K562 (cell line): ENCODE data around the gene CDHR2. TPM values are rescaled to one million over a fixed set of nuclear protein-coding genes. Genes with fewer than 3 reads are reported as not detected.

Experiments used
- CAMTA2 ChIP-seq: fragments of 250-450 bp; sonication (Bioruptor Pico); conservative IDR thresholded peaks from 2 replicates; pipeline ENCODE4 v1.5.1; 2022
- CCNT2 ChIP-seq: IDR thresholded peaks from 2 replicates; pipeline ENCODE4 v1.6.1; 2011; ENCODE audit warnings: borderline replicate concordance, low read depth, mild to moderate bottlenecking, moderate library complexity, mixed read lengths, low read length; ENCODE audit not compliant: insufficient read length; ENCODE audit errors: extremely low read depth
- GATAD2A ChIP-seq: fragments of 450-650 bp; IDR thresholded peaks from 2 replicates; pipeline ENCODE4 v1.6.1; 2017
- HDAC6 ChIP-seq: IDR thresholded peaks from 2 replicates; pipeline ENCODE4 v1.6.1; 2012; ENCODE audit warnings: low read depth, mild to moderate bottlenecking, control low read depth, inconsistent platforms, low read length, moderate library complexity
- JUND ChIP-seq, 2 experiments: IDR thresholded peaks; 2 replicates in 1 of 2; 3 replicates in 1 of 2; pipeline ENCODE4 v1.6.1; 2011; ENCODE audit warnings: borderline replicate concordance in 2 of 2, low read depth in 2 of 2, low read length in 2 of 2, improper control_type of control experiment in 1 of 2, missing biosample characterization in 1 of 2, missing genetic modification characterization in 1 of 2, missing genetic modification reagents in 1 of 2
- NBN ChIP-seq: fragments of 450-650 bp; IDR thresholded peaks from 2 replicates; pipeline ENCODE4 v1.6.1; 2016; ENCODE audit warnings: low read depth, mild to moderate bottlenecking
- NR2F6 ChIP-seq: fragments of 450-650 bp; formaldehyde crosslinking; IDR thresholded peaks from 2 replicates; pipeline ENCODE4 v1.4.0; 2020; ENCODE audit warnings: mild to moderate bottlenecking
- PHF8 ChIP-seq: fragments of 200-600 bp; sonication (generic); IDR thresholded peaks from 2 replicates; pipeline ENCODE4 v1.6.1; 2012; ENCODE audit warnings: mixed run types, mild to moderate bottlenecking, inconsistent platforms, low read length, moderate library complexity, borderline replicate concordance
- STAT5B ChIP-seq: fragments of 250-450 bp; sonication (Bioruptor Pico); IDR thresholded peaks from 2 replicates; pipeline ENCODE4 v1.8.0; 2021; ENCODE audit warnings: mild to moderate bottlenecking, inconsistent platforms
- ZBED1 ChIP-seq: IDR thresholded peaks from 2 replicates; pipeline ENCODE4 v1.6.1; 2014
- ZBTB8A ChIP-seq: fragments of 450-650 bp; IDR thresholded peaks from 2 replicates; pipeline ENCODE4 v1.6.1; 2018; ENCODE audit warnings: mild to moderate bottlenecking, moderate library complexity; ENCODE audit not compliant: partially characterized antibody
- ZNF282 ChIP-seq: sonication (generic); formaldehyde crosslinking; IDR thresholded peaks from 2 replicates; pipeline ENCODE4 v1.8.1; 2023; ENCODE audit warnings: missing genetic modification reagents
- ZNF717 ChIP-seq: fragments of 250-450 bp; sonication (Bioruptor Pico); IDR thresholded peaks from 2 replicates; pipeline ENCODE4 v1.5.0; 2021
- polyA plus RNA-seq, 8 experiments: library from polyadenylated mRNA; depleted of rRNA in 4 of 8; stranded (reverse) in 5 of 8; unstranded in 3 of 8; fragments of >200 nt; fragmentation: Nextera tagmentation in 2 of 8; fragmentation: Illumina TruSeq in 1 of 8; extraction: Ambion mirVana in 2 of 8; extraction: Trizol in 1 of 8; gene quantifications; 2 replicates each; pipeline versions ENCODE4 v1.2.1 to v1.2.3, GENCODE V29; 2011 to 2014; ENCODE audit warnings: inconsistent platforms in 1 of 8, missing spikeins in 1 of 8
- total RNA-seq, 7 experiments: library from RNA; depleted of rRNA in 6 of 7; stranded (reverse); fragments of >200 nt in 6 of 7; fragmentation: Illumina TruSeq in 2 of 7; extraction: Trizol in 2 of 7; gene quantifications; 2 replicates each; pipeline versions ENCODE4 v1.2.1 to v1.2.3, GENCODE V29; 2011 to 2021; ENCODE audit warnings: low replicate concordance in 1 of 7
- TF ChIP-seq, protein P1 (sequence below): fragments of 150-350 bp; conservative IDR thresholded peaks from 2 replicates; pipeline ENCODE4 v1.6.1; 2014; ENCODE audit warnings: low read length
- TF ChIP-seq, protein P2 (sequence below): fragments of 250-450 bp; sonication (Bioruptor Pico); IDR thresholded peaks from 2 replicates; pipeline ENCODE4 v1.4.0; 2020
- TF ChIP-seq, protein P3 (sequence below): fragments of 250-450 bp; sonication (Bioruptor Pico); IDR thresholded peaks from 2 replicates; pipeline ENCODE4 v1.4.0; 2020
- TF ChIP-seq, protein P4 (sequence below): fragments of 450-650 bp; formaldehyde crosslinking; IDR thresholded peaks from 2 replicates; pipeline ENCODE4 v1.4.0; 2020; ENCODE audit warnings: mild to moderate bottlenecking, moderate library complexity

Gene CDHR2
- total and polyA plus RNA-seq, 9 of the 15 experiments (the other 6 are each of a cell fraction or from before 2014, with no cell fraction given) = 0.01 to 0.62 (median 0.09) TPM; not detected in 2

DNA sequence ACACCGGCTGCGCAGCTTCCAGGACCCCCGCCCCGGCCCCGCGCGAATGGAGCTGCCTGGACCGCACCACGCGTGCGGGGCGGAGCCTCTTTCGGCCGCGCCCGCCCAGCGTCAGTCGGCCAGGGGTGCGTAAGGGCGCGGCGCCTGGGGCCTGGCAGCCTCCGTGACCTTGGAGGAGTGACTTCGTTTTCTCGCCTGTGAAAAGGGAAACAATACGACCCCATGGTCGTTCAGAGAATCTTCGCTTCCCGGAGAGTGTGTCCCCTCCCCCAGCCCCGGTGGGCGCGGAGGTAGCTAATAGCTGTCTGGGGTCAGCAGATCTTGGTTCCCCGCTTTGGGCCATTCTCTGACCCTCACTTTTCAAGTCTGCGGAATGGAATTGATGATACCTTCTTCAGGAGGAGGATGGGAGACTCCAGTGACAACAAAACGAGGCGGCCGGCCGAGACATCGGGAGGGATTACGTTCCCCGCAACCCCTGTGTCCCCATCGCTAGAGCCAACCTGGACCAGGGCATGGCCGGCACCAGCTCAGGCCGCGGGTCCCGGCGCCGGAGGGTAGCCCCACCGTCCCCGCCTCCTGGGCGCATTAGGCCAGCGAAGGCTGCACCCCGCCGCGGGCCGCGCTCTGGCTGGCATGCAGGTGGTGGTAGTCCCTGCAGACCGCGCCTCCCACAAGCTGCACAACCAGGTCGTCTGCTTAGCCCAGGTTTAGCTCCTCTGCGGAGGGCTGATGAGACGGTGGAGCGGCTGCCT, 5.5 kb upstream of the CDHR2 start (continued):
- TF ChIP-seq, protein P1, sequence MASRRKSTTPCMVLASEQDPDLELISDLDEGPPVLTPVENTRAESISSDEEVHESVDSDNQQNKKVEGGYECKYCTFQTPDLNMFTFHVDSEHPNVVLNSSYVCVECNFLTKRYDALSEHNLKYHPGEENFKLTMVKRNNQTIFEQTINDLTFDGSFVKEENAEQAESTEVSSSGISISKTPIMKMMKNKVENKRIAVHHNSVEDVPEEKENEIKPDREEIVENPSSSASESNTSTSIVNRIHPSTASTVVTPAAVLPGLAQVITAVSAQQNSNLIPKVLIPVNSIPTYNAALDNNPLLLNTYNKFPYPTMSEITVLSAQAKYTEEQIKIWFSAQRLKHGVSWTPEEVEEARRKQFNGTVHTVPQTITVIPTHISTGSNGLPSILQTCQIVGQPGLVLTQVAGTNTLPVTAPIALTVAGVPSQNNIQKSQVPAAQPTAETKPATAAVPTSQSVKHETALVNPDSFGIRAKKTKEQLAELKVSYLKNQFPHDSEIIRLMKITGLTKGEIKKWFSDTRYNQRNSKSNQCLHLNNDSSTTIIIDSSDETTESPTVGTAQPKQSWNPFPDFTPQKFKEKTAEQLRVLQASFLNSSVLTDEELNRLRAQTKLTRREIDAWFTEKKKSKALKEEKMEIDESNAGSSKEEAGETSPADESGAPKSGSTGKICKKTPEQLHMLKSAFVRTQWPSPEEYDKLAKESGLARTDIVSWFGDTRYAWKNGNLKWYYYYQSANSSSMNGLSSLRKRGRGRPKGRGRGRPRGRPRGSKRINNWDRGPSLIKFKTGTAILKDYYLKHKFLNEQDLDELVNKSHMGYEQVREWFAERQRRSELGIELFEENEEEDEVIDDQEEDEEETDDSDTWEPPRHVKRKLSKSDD = no peak
- TF ChIP-seq JUND (IDR thresholded peaks at IDR 0.05; ENCODE audit: borderline replicate concordance, low read depth, low read length) = peak; percentile 14; the same call in 1 of the 2 replicates
- TF ChIP-seq JUND (tag; IDR thresholded peaks at IDR 0.05; ENCODE audit: borderline replicate concordance, low read depth, low read length) = no peak
- TF ChIP-seq, protein P2, sequence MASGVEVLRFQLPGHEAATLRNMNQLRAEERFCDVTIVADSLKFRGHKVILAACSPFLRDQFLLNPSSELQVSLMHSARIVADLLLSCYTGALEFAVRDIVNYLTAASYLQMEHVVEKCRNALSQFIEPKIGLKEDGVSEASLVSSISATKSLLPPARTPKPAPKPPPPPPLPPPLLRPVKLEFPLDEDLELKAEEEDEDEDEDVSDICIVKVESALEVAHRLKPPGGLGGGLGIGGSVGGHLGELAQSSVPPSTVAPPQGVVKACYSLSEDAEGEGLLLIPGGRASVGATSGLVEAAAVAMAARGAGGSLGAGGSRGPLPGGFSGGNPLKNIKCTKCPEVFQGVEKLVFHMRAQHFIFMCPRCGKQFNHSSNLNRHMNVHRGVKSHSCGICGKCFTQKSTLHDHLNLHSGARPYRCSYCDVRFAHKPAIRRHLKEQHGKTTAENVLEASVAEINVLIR (CRISPR knock-in tag) = no peak
- TF ChIP-seq GATAD2A = no peak
- TF ChIP-seq CAMTA2 (CRISPR knock-in tag) = no peak
- TF ChIP-seq ZBTB8A = no peak
- peak; percentile 64; the same call in 1 of the 2 replicates for TF ChIP-seq PHF8
- TF ChIP-seq, protein P3, sequence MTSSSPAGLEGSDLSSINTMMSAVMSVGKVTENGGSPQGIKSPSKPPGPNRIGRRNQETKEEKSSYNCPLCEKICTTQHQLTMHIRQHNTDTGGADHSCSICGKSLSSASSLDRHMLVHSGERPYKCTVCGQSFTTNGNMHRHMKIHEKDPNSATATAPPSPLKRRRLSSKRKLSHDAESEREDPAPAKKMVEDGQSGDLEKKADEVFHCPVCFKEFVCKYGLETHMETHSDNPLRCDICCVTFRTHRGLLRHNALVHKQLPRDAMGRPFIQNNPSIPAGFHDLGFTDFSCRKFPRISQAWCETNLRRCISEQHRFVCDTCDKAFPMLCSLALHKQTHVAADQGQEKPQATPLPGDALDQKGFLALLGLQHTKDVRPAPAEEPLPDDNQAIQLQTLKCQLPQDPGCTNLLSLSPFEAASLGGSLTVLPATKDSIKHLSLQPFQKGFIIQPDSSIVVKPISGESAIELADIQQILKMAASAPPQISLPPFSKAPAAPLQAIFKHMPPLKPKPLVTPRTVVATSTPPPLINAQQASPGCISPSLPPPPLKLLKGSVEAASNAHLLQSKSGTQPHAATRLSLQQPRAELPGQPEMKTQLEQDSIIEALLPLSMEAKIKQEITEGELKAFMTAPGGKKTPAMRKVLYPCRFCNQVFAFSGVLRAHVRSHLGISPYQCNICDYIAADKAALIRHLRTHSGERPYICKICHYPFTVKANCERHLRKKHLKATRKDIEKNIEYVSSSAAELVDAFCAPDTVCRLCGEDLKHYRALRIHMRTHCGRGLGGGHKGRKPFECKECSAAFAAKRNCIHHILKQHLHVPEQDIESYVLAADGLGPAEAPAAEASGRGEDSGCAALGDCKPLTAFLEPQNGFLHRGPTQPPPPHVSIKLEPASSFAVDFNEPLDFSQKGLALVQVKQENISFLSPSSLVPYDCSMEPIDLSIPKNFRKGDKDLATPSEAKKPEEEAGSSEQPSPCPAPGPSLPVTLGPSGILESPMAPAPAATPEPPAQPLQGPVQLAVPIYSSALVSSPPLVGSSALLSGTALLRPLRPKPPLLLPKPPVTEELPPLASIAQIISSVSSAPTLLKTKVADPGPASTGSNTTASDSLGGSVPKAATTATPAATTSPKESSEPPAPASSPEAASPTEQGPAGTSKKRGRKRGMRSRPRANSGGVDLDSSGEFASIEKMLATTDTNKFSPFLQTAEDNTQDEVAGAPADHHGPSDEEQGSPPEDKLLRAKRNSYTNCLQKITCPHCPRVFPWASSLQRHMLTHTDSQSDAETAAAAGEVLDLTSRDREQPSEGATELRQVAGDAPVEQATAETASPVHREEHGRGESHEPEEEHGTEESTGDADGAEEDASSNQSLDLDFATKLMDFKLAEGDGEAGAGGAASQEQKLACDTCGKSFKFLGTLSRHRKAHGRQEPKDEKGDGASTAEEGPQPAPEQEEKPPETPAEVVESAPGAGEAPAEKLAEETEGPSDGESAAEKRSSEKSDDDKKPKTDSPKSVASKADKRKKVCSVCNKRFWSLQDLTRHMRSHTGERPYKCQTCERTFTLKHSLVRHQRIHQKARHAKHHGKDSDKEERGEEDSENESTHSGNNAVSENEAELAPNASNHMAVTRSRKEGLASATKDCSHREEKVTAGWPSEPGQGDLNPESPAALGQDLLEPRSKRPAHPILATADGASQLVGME (CRISPR knock-in tag) = no peak
- TF ChIP-seq NBN = peak; percentile 22; the same call in 1 of the 2 replicates
- no peak for TF ChIP-seq ZNF717 (CRISPR knock-in tag)
- TF ChIP-seq HDAC6 = no peak
- TF ChIP-seq CCNT2 = peak; percentile 55
- TF ChIP-seq ZBED1 = no peak
- TF ChIP-seq, protein P4, sequence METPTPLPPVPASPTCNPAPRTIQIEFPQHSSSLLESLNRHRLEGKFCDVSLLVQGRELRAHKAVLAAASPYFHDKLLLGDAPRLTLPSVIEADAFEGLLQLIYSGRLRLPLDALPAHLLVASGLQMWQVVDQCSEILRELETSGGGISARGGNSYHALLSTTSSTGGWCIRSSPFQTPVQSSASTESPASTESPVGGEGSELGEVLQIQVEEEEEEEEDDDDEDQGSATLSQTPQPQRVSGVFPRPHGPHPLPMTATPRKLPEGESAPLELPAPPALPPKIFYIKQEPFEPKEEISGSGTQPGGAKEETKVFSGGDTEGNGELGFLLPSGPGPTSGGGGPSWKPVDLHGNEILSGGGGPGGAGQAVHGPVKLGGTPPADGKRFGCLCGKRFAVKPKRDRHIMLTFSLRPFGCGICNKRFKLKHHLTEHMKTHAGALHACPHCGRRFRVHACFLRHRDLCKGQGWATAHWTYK (CRISPR knock-in tag) = no peak
- no peak for TF ChIP-seq STAT5B
- no peak for TF ChIP-seq ZNF282 (CRISPR knock-in tag)
- TF ChIP-seq NR2F6 (CRISPR knock-in tag) = no peak
